BE2C (cell line): ENCODE measurements around the gene DDX19B.

Source experiments
- DNase-seq: peaks from one replicate; pipeline ENCODE4 v3.0.0-alpha.2; 2020
- H3K27me3 ChIP-seq: fragments of 250-450 bp; sonication (Bioruptor Pico); 2 replicates; pipeline ENCODE4 v1.5.1; 2020; ENCODE audit warnings: mild to moderate bottlenecking
- H3K36me3 ChIP-seq: fragments of 250-450 bp; sonication (Bioruptor Pico); 2 replicates; pipeline ENCODE4 v1.5.1; 2020; ENCODE audit warnings: mild to moderate bottlenecking
- H3K4me1 ChIP-seq: fragments of 250-450 bp; sonication (Bioruptor Pico); 2 replicates; pipeline ENCODE4 v1.5.1; 2020
- H3K4me3 ChIP-seq: 2 replicates; pipeline ENCODE4 v1.5.1; 2011; ENCODE audit warnings: low read depth, low read length
- H3K9me3 ChIP-seq: fragments of 250-450 bp; sonication (Bioruptor Pico); 2 replicates; pipeline ENCODE4 v1.5.1; 2020
- CTCF ChIP-seq: IDR thresholded peaks from 2 replicates; pipeline ENCODE4 v1.5.1; 2012; ENCODE audit warnings: mild to moderate bottlenecking, low read depth, low read length

The DDX19B gene

DNA sequence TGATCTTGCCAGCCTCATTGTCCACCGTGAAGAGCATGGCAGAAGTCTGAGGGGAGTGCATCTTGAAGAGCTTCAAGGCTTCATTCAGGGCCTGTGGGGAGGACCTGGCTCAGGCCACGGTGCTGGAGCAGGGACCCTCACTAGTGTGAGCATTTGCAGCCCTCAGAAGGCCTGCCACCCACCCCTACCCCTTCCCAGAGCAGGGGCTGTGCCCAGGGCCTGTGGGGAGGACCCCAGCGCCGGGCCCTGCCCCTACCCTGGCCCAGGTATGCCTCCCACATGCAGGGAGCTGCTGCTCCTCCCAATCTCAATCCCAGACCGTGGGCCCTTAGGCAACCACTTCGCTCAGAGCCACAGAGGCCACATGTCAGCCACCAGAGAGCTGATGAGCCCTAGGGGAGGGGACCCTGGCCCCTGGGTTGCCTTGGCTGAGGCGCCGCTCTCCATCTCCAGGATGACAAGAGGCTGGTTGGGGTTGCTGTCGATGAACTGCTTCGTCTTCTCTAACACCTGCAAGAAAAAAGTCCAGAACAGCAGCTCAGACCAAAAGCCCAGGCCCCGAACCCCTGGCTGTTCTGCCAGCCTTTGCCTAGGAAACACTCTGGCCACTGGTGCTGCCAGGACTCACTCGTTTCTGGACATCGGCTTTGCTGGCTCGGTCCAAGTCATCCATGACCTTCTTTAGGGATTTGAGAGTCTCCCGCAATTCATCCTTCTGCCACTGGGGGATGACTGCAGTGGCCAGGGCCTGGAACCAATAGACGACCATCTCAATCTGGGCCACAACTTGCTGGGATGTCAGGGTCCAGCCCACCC is 45.5 kb upstream of the DDX19B start:
- DNase-seq: peak; percentile 67
- Histone ChIP-seq H3K36me3 (peaks cover 69% of the 10 kb centered on the region), H3K9me3 (no peaks in the 10 kb centered on the region), H3K27me3 (no peaks in the 10 kb centered on the region), H3K4me3 (no peak overlapping the region), H3K4me1 (no peaks in the 10 kb centered on the region; the same call in 1 of the 2 replicates)
- TF ChIP-seq CTCF: peak; percentile 69

- H3K27me3 ChIP-seq: no peaks in the 10 kb centered on the region
- peaks cover 78% of the 10 kb centered on the region for H3K36me3 ChIP-seq
- H3K4me1 ChIP-seq: no peaks in the 10 kb centered on the region; the same call in 1 of the 2 replicates
- H3K4me3 ChIP-seq: no peak overlapping the region
- no peaks in the 10 kb centered on the region for H3K9me3 ChIP-seq
- TF ChIP-seq CTCF: no peak
- no peak for DNase-seq
Measured at GRCh38 chr16:70254180-70254964, 44.6 kb upstream of the DDX19B start.

- Histone ChIP-seq H3K4me3 (no peak overlapping the region), H3K27me3 (no peaks in the 10 kb centered on the region), H3K36me3 (peaks cover 80% of the 10 kb centered on the region), H3K9me3 (no peaks in the 10 kb centered on the region), H3K4me1 (no peaks in the 10 kb centered on the region)
- no peak for DNase-seq
- TF ChIP-seq CTCF: no peak
Measured at GRCh38 chr16:70254965-70255286, 44.1 kb upstream of the DDX19B start.

GRCh38 chr16:70255574-70255973 is 43.4 kb upstream of the DDX19B start:
- Histone ChIP-seq H3K36me3 (peaks cover 87% of the 10 kb centered on the region), H3K4me3 (no peak overlapping the region), H3K27me3 (no peaks in the 10 kb centered on the region), H3K4me1 (no peaks in the 10 kb centered on the region), H3K9me3 (no peaks in the 10 kb centered on the region)
- DNase-seq: no peak
- no peak for TF ChIP-seq CTCF

DNA sequence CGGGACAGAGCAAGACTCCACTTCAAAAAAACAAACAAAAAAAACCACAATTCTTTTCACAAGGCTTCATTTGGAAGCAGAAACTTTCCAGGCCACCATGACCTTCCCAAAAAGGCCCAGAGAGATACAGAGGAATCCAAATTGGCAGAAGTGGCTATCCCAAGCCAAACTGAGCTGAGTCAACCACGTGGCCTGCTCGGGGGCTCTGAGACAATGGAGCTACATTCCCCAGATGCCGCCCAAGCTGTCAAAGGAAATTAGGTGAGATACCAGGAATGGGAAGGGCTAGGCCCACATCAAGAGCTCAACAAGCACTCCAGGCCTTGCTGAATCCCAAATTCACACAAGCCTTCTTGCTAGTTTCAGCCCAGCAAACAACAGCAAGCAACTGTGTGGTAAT is 41.6 kb upstream of the DDX19B start:
- H3K4me1 ChIP-seq: no peaks in the 10 kb centered on the region
- no peak for TF ChIP-seq CTCF
- H3K36me3 ChIP-seq: peaks cover 92% of the 10 kb centered on the region
- no peaks in the 10 kb centered on the region for H3K27me3 ChIP-seq
- DNase-seq: no peak
- H3K4me3 ChIP-seq: no peak overlapping the region
- H3K9me3 ChIP-seq: no peaks in the 10 kb centered on the region

DNA sequence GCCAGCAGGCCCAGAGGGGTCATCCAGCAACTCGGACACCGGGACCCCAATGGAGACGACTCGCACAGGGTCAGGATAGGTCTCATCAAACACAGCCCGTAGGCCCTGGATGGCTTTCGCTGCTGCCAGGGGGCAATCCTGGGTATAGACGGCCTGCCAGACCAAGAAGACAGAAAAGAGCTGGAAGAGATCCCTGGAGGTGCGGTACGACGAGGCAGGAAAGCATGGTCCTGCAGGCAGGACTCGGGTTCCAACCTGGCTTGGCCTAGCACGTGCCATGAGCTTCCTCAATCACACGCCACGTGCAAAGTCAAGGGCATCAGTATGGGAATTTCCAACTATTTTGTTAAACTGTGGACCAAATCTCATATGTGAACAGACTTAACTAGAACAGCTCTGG is 40.9 kb upstream of the DDX19B start:
- Histone ChIP-seq H3K4me1 (no peaks in the 10 kb centered on the region), H3K4me3 (no peak overlapping the region), H3K9me3 (no peaks in the 10 kb centered on the region), H3K27me3 (no peaks in the 10 kb centered on the region), H3K36me3 (peaks cover 92% of the 10 kb centered on the region)
- TF ChIP-seq CTCF: no peak
- no peak for DNase-seq
